B cell (primary cell): ENCODE measurements around the gene RAB17. TPM values are rescaled to one million over a fixed set of nuclear protein-coding genes. Genes with fewer than 3 reads are reported as not detected.

ENCODE experiments used
- ATAC-seq: fragments of 200-7000 bp; cut with Tn5 transposase; one replicate; pipeline ENCODE4 v1.10.0; 2021; ENCODE audit warnings: low read depth, mild to moderate bottlenecking, moderate number of reproducible peaks, moderate library complexity
- CTCF ChIA-PET: fragments of 350-600 bp; sonication (Branson Sonifier 250); formaldehyde crosslinking; loops from one replicate; lab custom pipeline; 2021; ENCODE audit warnings: antibody characterized with exemption, inconsistent platforms; lab: Charles Lee
- POLR2A ChIA-PET: fragments of 350-600 bp; sonication (Branson Sonifier 250); formaldehyde crosslinking; loops from one replicate; lab custom pipeline; 2021; ENCODE audit warnings: antibody characterized with exemption; lab: Charles Lee
- DNase-seq: peaks from one replicate; pipeline ENCODE4 v3.0.0; 2013
- H2AFZ ChIP-seq: 2 replicates; pipeline ENCODE4 v1.6.1; 2012; ENCODE audit warnings: mild to moderate bottlenecking, low read depth, low read length; ENCODE audit not compliant: insufficient read depth, poor library complexity, severe bottlenecking
- H3K27ac ChIP-seq, 2 donors: 1 replicate in 1 of 2; 2 replicates in 1 of 2; pipeline ENCODE4 v1.5.1; 2012 to 2013; ENCODE audit warnings: low read length in 2 of 2, mild to moderate bottlenecking in 2 of 2, moderate library complexity in 1 of 2
- H3K27me3 ChIP-seq, 4 experiments: fragments of 200-600 bp in 1 of 4; sonication (generic) in 1 of 4; replicated peaks in 1 of 4; 1 replicate in 2 of 4; 2 replicates in 2 of 4; pipeline versions ENCODE4 v1.6.1 to v1.7.0; 2013 to 2016; ENCODE audit warnings: low read length in 3 of 4, mild to moderate bottlenecking in 2 of 4, mixed read lengths in 1 of 4, moderate library complexity in 1 of 4; ENCODE audit not compliant: insufficient read depth in 4 of 4, control insufficient read depth in 3 of 4; ENCODE audit errors: control extremely low read depth in 1 of 4
- H3K36me3 ChIP-seq, 2 experiments: replicated peaks in 1 of 2; 1 replicate in 1 of 2; 2 replicates in 1 of 2; pipeline versions ENCODE4 v1.6.1 to v1.7.1; 2013; ENCODE audit warnings: low read length in 1 of 2; ENCODE audit not compliant: insufficient read depth in 2 of 2, control insufficient read depth in 1 of 2; ENCODE audit errors: control extremely low read depth in 1 of 2, extremely low read depth in 1 of 2
- H3K4me1 ChIP-seq, 2 donors: fragments of 200-600 bp in 1 of 2; sonication (generic) in 1 of 2; 1 replicate in 1 of 2; 2 replicates in 1 of 2; pipeline versions ENCODE4 v1.5.1 to v1.6.1; 2013 to 2017; ENCODE audit warnings: low read length in 2 of 2; ENCODE audit not compliant: control insufficient read depth in 2 of 2, insufficient read depth in 2 of 2
- H3K4me2 ChIP-seq: replicated peaks from 2 replicates; pipeline ENCODE3; 2012; ENCODE audit warnings: mild to moderate bottlenecking, low read depth, low read length; ENCODE audit not compliant: poor library complexity, severe bottlenecking
- H3K4me3 ChIP-seq, 5 experiments: fragments of 200-600 bp in 1 of 5; sonication (generic) in 1 of 5; 1 replicate in 3 of 5; 2 replicates in 2 of 5; pipeline versions ENCODE4 v1.5.1 to v1.7.0; 2011 to 2016; ENCODE audit warnings: low read length in 4 of 5, mild to moderate bottlenecking in 4 of 5, low read depth in 2 of 5, control low read depth in 1 of 5, moderate library complexity in 1 of 5; ENCODE audit not compliant: insufficient read depth in 1 of 5; ENCODE audit errors: control extremely low read depth in 1 of 5, extremely low read depth in 1 of 5
- H3K79me2 ChIP-seq: fragments of 200-600 bp; sonication (generic); one replicate; pipeline ENCODE4 v1.6.0; 2016; ENCODE audit warnings: low read length; ENCODE audit not compliant: control insufficient read depth, insufficient read depth
- H3K9ac ChIP-seq: fragments of 200-600 bp; sonication (generic); 2 replicates; pipeline ENCODE4 v1.6.1; 2017; ENCODE audit warnings: mild to moderate bottlenecking, low read length, moderate library complexity
- H3K9me3 ChIP-seq, 3 donors: one replicate each; pipeline versions ENCODE4 v1.6.1 to v1.7.1; 2013; ENCODE audit warnings: low read length in 2 of 3; ENCODE audit not compliant: control insufficient read depth in 2 of 3, insufficient read depth in 1 of 3; ENCODE audit errors: control extremely low read depth in 1 of 3
- H4K20me1 ChIP-seq: 2 replicates; pipeline ENCODE4 v1.6.0; 2012; ENCODE audit warnings: mild to moderate bottlenecking, low read length; ENCODE audit not compliant: insufficient read depth, control insufficient read depth, poor library complexity, severe bottlenecking
- H3K27ac Mint-ChIP-seq: one replicate; pipeline ENCODE4 v1.8.0; 2021; ENCODE audit warnings: mixed read lengths
- H3K27me3 Mint-ChIP-seq: one replicate; pipeline ENCODE4 v1.8.0; 2021; ENCODE audit warnings: mixed read lengths
- H3K4me1 Mint-ChIP-seq: one replicate; pipeline ENCODE4 v1.8.0; 2021; ENCODE audit warnings: mixed read lengths
- H3K4me3 Mint-ChIP-seq: one replicate; pipeline ENCODE4 v1.8.0; 2021; ENCODE audit warnings: mixed read lengths
- H3K9me3 Mint-ChIP-seq: one replicate; pipeline ENCODE4 v1.8.0; 2022; ENCODE audit warnings: mixed read lengths; ENCODE audit not compliant: insufficient read depth
- CTCF ChIP-seq: fragments of 200-600 bp; IDR thresholded peaks from one replicate; pipeline ENCODE4 v1.8.0; 2022; ENCODE audit warnings: antibody characterized with exemption, mild to moderate bottlenecking
- EZH2 ChIP-seq: IDR thresholded peaks from 2 replicates; pipeline ENCODE4 v1.6.1; 2012; ENCODE audit warnings: borderline replicate concordance, low read depth, mild to moderate bottlenecking, moderate library complexity, low read length; ENCODE audit not compliant: insufficient read depth, poor library complexity, severe bottlenecking
- WGBS: methylation state at CpG from one replicate; pipeline ENCODE4 v1.1.5; 2013; ENCODE audit warnings: missing lambda C conversion rate; ENCODE audit not compliant: insufficient coverage; 5-methylcytosine and 5-hydroxymethylcytosine counted together
- intact Hi-C: fragments of 100-400 bp; cut with micrococcal nuclease; formaldehyde crosslinking; loops from one replicate; pipeline ENCODE4 v1.10.0; 2022
- polyA plus RNA-seq: library from polyadenylated mRNA; depleted of rRNA; stranded (reverse); fragments of >200 nt; gene quantifications from 2 replicates; pipeline ENCODE4 v1.2.3, GENCODE V29; 2012
- total RNA-seq, 2 donors: library from RNA; stranded (reverse); fragments of 120-200 nt in 1 of 2; gene quantifications; 1 replicate in 1 of 2; 2 replicates in 1 of 2; pipeline versions ENCODE4 v1.2.3 to v1.2.4, GENCODE V29; 2013 to 2022

Gene RAB17
- total and polyA plus RNA-seq, 2 donors (not counting 1 experiment from before 2014, with no cell fraction given) = not detected

GRCh38 chr2:237533668-237534161, 56.8 kb downstream of the RAB17 start:
- POLR2A ChIA-PET = no interaction called here
- 79% methylated on average over 6 of the region's 7 CpGs for WGBS
- Mint-ChIP-seq H3K27ac (no peak overlapping the region), H3K4me3 (no peak overlapping the region), H3K9me3 (no peaks in the 10 kb centered on the region), H3K27me3 (peaks cover 11% of the 10 kb centered on the region), H3K4me1 (peaks cover 5% of the 10 kb centered on the region)
- ATAC-seq (no peak), DNase-seq (no peak)
- Histone ChIP-seq H3K27ac (no peak overlapping the region), H3K36me3 (no peaks in the 10 kb centered on the region), H3K27me3 (no peaks in the 10 kb centered on the region), H3K9ac (no peak overlapping the region), H4K20me1 (no peaks in the 10 kb centered on the region), H3K4me2 (no peak overlapping the region), H3K79me2 (no peaks in the 10 kb centered on the region), H2AFZ (no peak overlapping the region), H3K4me1 (peaks cover 0 to 9% of the 10 kb centered on the region in 2 donors), H3K4me3 (no peak overlapping the region), H3K9me3 (no peaks in the 10 kb centered on the region)
- CTCF ChIA-PET = interaction anchor here (0.7 to 1.7 kb wide), 2 partner anchors 21 to 38 kb away, joined by 3 to 7 read pairs; no protein-coding TSS in a partner anchor
- intact Hi-C loops = no loop called here
- TF ChIP-seq EZH2 (no peak), CTCF (no peak)

GRCh38 chr2:237532160-237532559, 58.4 kb downstream of the RAB17 start:
- Histone ChIP-seq H3K9ac (no peak overlapping the region), H3K9me3 (no peaks in the 10 kb centered on the region), H3K4me2 (no peak overlapping the region), H3K36me3 (no peaks in the 10 kb centered on the region), H3K4me1 (peaks cover 0 to 9% of the 10 kb centered on the region in 2 donors), H3K27me3 (no peaks in the 10 kb centered on the region), H3K4me3 (no peak overlapping the region), H2AFZ (no peak overlapping the region), H4K20me1 (no peaks in the 10 kb centered on the region), H3K27ac (no peak overlapping the region), H3K79me2 (no peaks in the 10 kb centered on the region)
- TF ChIP-seq EZH2 = no peak
- TF ChIP-seq CTCF = no peak
- H3K4me1 Mint-ChIP-seq = peaks cover 5% of the 10 kb centered on the region
- 53% methylated on average over 4 of the region's 11 CpGs for WGBS
- DNase-seq (no peak), ATAC-seq (no peak)
- ChIA-PET POLR2A (no interaction called here), CTCF (interaction anchor here (0.9 to 1.7 kb wide), 2 partner anchors 19 to 40 kb away, joined by 3 to 7 read pairs; no protein-coding TSS in a partner anchor)
- no peaks in the 10 kb centered on the region for H3K27me3 Mint-ChIP-seq
- H3K9me3 Mint-ChIP-seq = no peaks in the 10 kb centered on the region
- H3K4me3 Mint-ChIP-seq = no peak overlapping the region
- intact Hi-C loops = no loop called here
- H3K27ac Mint-ChIP-seq = no peak overlapping the region
